H9 (cell line): ENCODE measurements around the gene APOL4. TPM values are rescaled to one million over a fixed set of nuclear protein-coding genes. Genes with fewer than 3 reads are reported as not detected.

ENCODE experiments used
- DNase-seq: peaks from one replicate; pipeline ENCODE4 v3.0.0-alpha.2; 2017
- H2AFZ ChIP-seq: one replicate; pipeline ENCODE4 v1.6.1; 2013; ENCODE audit warnings: mild to moderate bottlenecking, low read length, control low read depth, moderate library complexity
- H2AK5ac ChIP-seq: 2 replicates; pipeline ENCODE4 v1.6.1; 2013; ENCODE audit warnings: low read length, control low read depth, mixed read lengths; ENCODE audit not compliant: insufficient read length
- H2BK120ac ChIP-seq: one replicate; pipeline ENCODE4 v1.6.1; 2013; ENCODE audit warnings: low read depth, mild to moderate bottlenecking, low read length, control low read depth, inconsistent platforms; ENCODE audit not compliant: poor library complexity, severe bottlenecking
- H2BK12ac ChIP-seq: 2 replicates; pipeline ENCODE4 v1.6.1; 2013; ENCODE audit warnings: low read length, control low read depth, mixed read lengths, low read depth; ENCODE audit not compliant: insufficient read length
- H2BK15ac ChIP-seq: 2 replicates; pipeline ENCODE4 v1.6.1; 2013; ENCODE audit warnings: low read depth, low read length, control low read depth
- H2BK20ac ChIP-seq: one replicate; pipeline ENCODE4 v1.6.1; 2013; ENCODE audit warnings: low read depth, mild to moderate bottlenecking, low read length, control low read depth, inconsistent platforms; ENCODE audit not compliant: poor library complexity, severe bottlenecking
- H2BK5ac ChIP-seq: 2 replicates; pipeline ENCODE4 v1.6.1; 2013; ENCODE audit warnings: low read length, control low read depth, mixed read lengths; ENCODE audit not compliant: insufficient read length
- H3K14ac ChIP-seq: 2 replicates; pipeline ENCODE4 v1.6.1; 2013; ENCODE audit warnings: low read length, control low read depth; ENCODE audit not compliant: insufficient read depth
- H3K18ac ChIP-seq: 2 replicates; pipeline ENCODE4 v1.6.1; 2013; ENCODE audit warnings: low read depth, mild to moderate bottlenecking, mixed read lengths, low read length, control low read depth; ENCODE audit not compliant: insufficient read length
- H3K23ac ChIP-seq: 2 replicates; pipeline ENCODE4 v1.6.1; 2013; ENCODE audit warnings: low read length, control low read depth, mixed read lengths, low read depth; ENCODE audit not compliant: insufficient read length
- H3K23me2 ChIP-seq: 2 replicates; pipeline ENCODE4 v1.6.1; 2013; ENCODE audit warnings: low read depth, mild to moderate bottlenecking, mixed read lengths, low read length, control low read depth; ENCODE audit not compliant: insufficient read length, poor library complexity, severe bottlenecking
- H3K27ac ChIP-seq: 2 replicates; pipeline ENCODE4 v1.5.1; 2013; ENCODE audit warnings: low read length, control low read depth, mixed read lengths, low read depth; ENCODE audit not compliant: insufficient read length
- H3K27me3 ChIP-seq: 2 replicates; pipeline ENCODE4 v1.6.1; 2013; ENCODE audit warnings: low read length, control low read depth, inconsistent platforms; ENCODE audit not compliant: insufficient read depth
- H3K4ac ChIP-seq: 2 replicates; pipeline ENCODE4 v1.6.1; 2013; ENCODE audit warnings: low read depth, mild to moderate bottlenecking, control low read depth, inconsistent platforms, low read length, moderate library complexity
- H3K4me1 ChIP-seq: 2 replicates; pipeline ENCODE4 v1.6.1; 2013; ENCODE audit warnings: low read length, control low read depth, inconsistent platforms; ENCODE audit not compliant: insufficient read depth
- H3K4me2 ChIP-seq: 2 replicates; pipeline ENCODE4 v1.6.1; 2013; ENCODE audit warnings: low read length, control low read depth, mixed read lengths; ENCODE audit not compliant: insufficient read length, insufficient read depth
- H3K56ac ChIP-seq: 2 replicates; pipeline ENCODE4 v1.6.1; 2013; ENCODE audit warnings: low read depth, mild to moderate bottlenecking, mixed read lengths, low read length, control low read depth; ENCODE audit not compliant: insufficient read length
- H3K79me1 ChIP-seq: 2 replicates; pipeline ENCODE4 v1.6.1; 2013; ENCODE audit warnings: low read depth, mild to moderate bottlenecking, moderate library complexity, low read length, control low read depth, inconsistent platforms; ENCODE audit not compliant: insufficient read depth, poor library complexity, severe bottlenecking
- H3K79me2 ChIP-seq: 2 replicates; pipeline ENCODE4 v1.6.1; 2013; ENCODE audit warnings: low read length, control low read depth, inconsistent platforms; ENCODE audit not compliant: insufficient read depth
- H3K9ac ChIP-seq: 2 replicates; pipeline ENCODE4 v1.6.1; 2013; ENCODE audit warnings: low read length, control low read depth, mixed read lengths; ENCODE audit not compliant: insufficient read length; ENCODE audit errors: extremely low read depth
- H3K9me3 ChIP-seq: one replicate; pipeline ENCODE4 v1.6.1; 2013; ENCODE audit warnings: low read depth, low read length, inconsistent platforms; ENCODE audit not compliant: control insufficient read depth
- H3T11ph ChIP-seq: one replicate; pipeline ENCODE4 v1.6.1; 2013; ENCODE audit warnings: mild to moderate bottlenecking, low read length, control low read depth, inconsistent platforms
- H4K20me1 ChIP-seq: one replicate; pipeline ENCODE4 v1.6.1; 2013; ENCODE audit not compliant: control insufficient read depth, insufficient read length, insufficient read depth
- H4K5ac ChIP-seq: 2 replicates; pipeline ENCODE4 v1.6.1; 2013; ENCODE audit warnings: low read depth, mild to moderate bottlenecking, mixed read lengths, low read length, control low read depth; ENCODE audit not compliant: insufficient read length
- H4K8ac ChIP-seq: replicated peaks from 2 replicates; pipeline ENCODE4 v1.6.1; 2013; ENCODE audit warnings: low read length, control low read depth, mixed read lengths, low read depth; ENCODE audit not compliant: insufficient read length
- H4K91ac ChIP-seq: 2 replicates; pipeline ENCODE4 v1.6.1; 2013; ENCODE audit warnings: low read depth, mild to moderate bottlenecking, moderate library complexity, mixed read lengths, low read length, control low read depth; ENCODE audit not compliant: insufficient read length
- H3K27ac Mint-ChIP-seq, 3 experiments: 2 replicates in 2 of 3; 3 replicates in 1 of 3; pipeline ENCODE4 v1.8.0; 2020 to 2021; ENCODE audit warnings: mixed read lengths in 3 of 3, mild to moderate bottlenecking in 1 of 3, moderate library complexity in 1 of 3
- H3K27me3 Mint-ChIP-seq: 2 replicates; pipeline ENCODE4 v1.8.0; 2021; ENCODE audit warnings: low read depth, mild to moderate bottlenecking, moderate library complexity, mixed read lengths
- H3K36me3 Mint-ChIP-seq, 3 experiments: 2 replicates in 2 of 3; 3 replicates in 1 of 3; pipeline ENCODE4 v1.8.0; 2020 to 2021; ENCODE audit warnings: low read depth in 3 of 3, mixed read lengths in 3 of 3; ENCODE audit not compliant: insufficient read depth in 1 of 3
- H3K4me1 Mint-ChIP-seq, 2 experiments: 2 replicates each; pipeline ENCODE4 v1.8.0; 2020; ENCODE audit warnings: mixed read lengths in 2 of 2
- H3K4me3 Mint-ChIP-seq, 2 experiments: 2 replicates in 1 of 2; 3 replicates in 1 of 2; pipeline ENCODE4 v1.8.0; 2020 to 2021; ENCODE audit warnings: mild to moderate bottlenecking in 2 of 2, mixed read lengths in 2 of 2, moderate library complexity in 1 of 2
- H3K9me3 Mint-ChIP-seq, 2 experiments: 2 replicates in 1 of 2; 3 replicates in 1 of 2; pipeline ENCODE4 v1.8.0; 2020; ENCODE audit warnings: mild to moderate bottlenecking in 2 of 2, mixed read lengths in 2 of 2, moderate library complexity in 1 of 2
- CTCF ChIP-seq: fragments of 200-600 bp; sonication (generic); conservative IDR thresholded peaks from 3 replicates; pipeline ENCODE4 v1.8.0; 2021; ENCODE audit warnings: antibody characterized with exemption, mild to moderate bottlenecking
- WGBS: extraction: QIAGEN DNeasy Blood & Tissue Kit; methylation state at CpG from one replicate; pipeline ENCODE4 v1.1.7; 2013; ENCODE audit warnings: missing lambda C conversion rate, low lambda C conversion rate, mixed read lengths; ENCODE audit not compliant: insufficient read length; ENCODE audit errors: extremely low coverage; 5-methylcytosine and 5-hydroxymethylcytosine counted together
- total RNA-seq: library from RNA; stranded (reverse); gene quantifications from 2 replicates; pipeline ENCODE4 v1.2.1, GENCODE V29; 2021

The APOL4 gene
- total RNA-seq, 1 experiment from 2014 or later: not detected

- Histone ChIP-seq H3K79me1 (no peaks in the 10 kb centered on the region), H3K14ac (no peak overlapping the region), H3K4me2 (no peak overlapping the region), H3K23ac (no peak overlapping the region), H3T11ph (no peak overlapping the region), H2AK5ac (no peak overlapping the region), H2BK120ac (no peak overlapping the region), H3K9me3 (no peaks in the 10 kb centered on the region), H3K4me1 (no peaks in the 10 kb centered on the region), H2BK20ac (no peak overlapping the region), H3K18ac (no peak overlapping the region), H3K79me2 (no peaks in the 10 kb centered on the region), H3K27ac (no peak overlapping the region), H2BK15ac (no peak overlapping the region), H3K9ac (no peak overlapping the region), H2AFZ (no peak overlapping the region), H2BK5ac (no peak overlapping the region), H2BK12ac (no peak overlapping the region), H4K8ac (no peak overlapping the region), H4K20me1 (no peaks in the 10 kb centered on the region), H3K56ac (no peak overlapping the region), H3K23me2 (no peaks in the 10 kb centered on the region), H3K27me3 (no peaks in the 10 kb centered on the region; the same call in 1 of the 2 replicates), H3K4ac (no peak overlapping the region), H4K91ac (no peak overlapping the region), H4K5ac (no peak overlapping the region)
- H3K4me1 Mint-ChIP-seq: peaks cover 10 to 16% of the 10 kb centered on the region in 2 experiments
- DNase-seq: no peak
- no CpG with 5 or more reads among the region's 7 CpGs for WGBS
- H3K4me3 Mint-ChIP-seq: no peak overlapping the region
- no peak for TF ChIP-seq CTCF
- no peak overlapping the region for H3K27ac Mint-ChIP-seq
- H3K9me3 Mint-ChIP-seq: no peaks in the 10 kb centered on the region; a peak in 1 of 5 replicates
- H3K36me3 Mint-ChIP-seq: no peaks in the 10 kb centered on the region
- peaks cover 5% of the 10 kb centered on the region for H3K27me3 Mint-ChIP-seq
These were observed 19.6 kb downstream of the APOL4 start for GRCh38 chr22:36182056-36182455.
